GM23248 (cell line): ENCODE measurements around the gene LAMA2. TPM values are rescaled to one million over a fixed set of nuclear protein-coding genes. Genes with fewer than 3 reads are reported as not detected.

Experiments
- DNase-seq: peaks from one replicate; pipeline ENCODE4 v3.0.0-alpha.2; 2015
- H2AFZ ChIP-seq: fragments of 200-600 bp; sonication (generic); 2 replicates; pipeline ENCODE4 v1.6.1; 2016; ENCODE audit warnings: antibody characterized with exemption
- H3F3A ChIP-seq: fragments of 200-600 bp; sonication (generic); 2 replicates; pipeline ENCODE4 v1.6.1; 2016; ENCODE audit warnings: mild to moderate bottlenecking, antibody characterized with exemption, mixed run types; ENCODE audit not compliant: insufficient read depth
- H3K27ac ChIP-seq: fragments of 200-600 bp; sonication (generic); 2 replicates; pipeline ENCODE4 v1.5.1; 2016; ENCODE audit warnings: mild to moderate bottlenecking
- H3K27me3 ChIP-seq: fragments of 200-600 bp; sonication (generic); replicated peaks from 2 replicates; pipeline ENCODE4 v1.6.1; 2016; ENCODE audit warnings: mild to moderate bottlenecking; ENCODE audit not compliant: insufficient read depth
- H3K36me3 ChIP-seq: fragments of 200-600 bp; sonication (generic); 2 replicates; pipeline ENCODE4 v1.6.1; 2016; ENCODE audit warnings: low read depth, mild to moderate bottlenecking
- H3K4me1 ChIP-seq: fragments of 200-600 bp; sonication (generic); 2 replicates; pipeline ENCODE4 v1.6.1; 2016; ENCODE audit warnings: mild to moderate bottlenecking; ENCODE audit not compliant: insufficient read depth
- H3K4me2 ChIP-seq: fragments of 200-600 bp; sonication (generic); one replicate; pipeline ENCODE4 v1.6.1; 2016; ENCODE audit warnings: mild to moderate bottlenecking; ENCODE audit not compliant: unreplicated experiment
- H3K4me3 ChIP-seq: fragments of 200-600 bp; sonication (generic); 2 replicates; pipeline ENCODE4 v1.5.1; 2016; ENCODE audit warnings: mild to moderate bottlenecking
- H3K79me2 ChIP-seq: fragments of 200-600 bp; sonication (generic); 2 replicates; pipeline ENCODE4 v1.6.1; 2016; ENCODE audit warnings: mild to moderate bottlenecking; ENCODE audit not compliant: insufficient read depth
- H3K9ac ChIP-seq: fragments of 200-600 bp; sonication (generic); 2 replicates; pipeline ENCODE4 v1.6.1; 2016; ENCODE audit warnings: mild to moderate bottlenecking
- H3K9me2 ChIP-seq: fragments of 200-600 bp; sonication (generic); 2 replicates; pipeline ENCODE4 v1.6.1; 2016; ENCODE audit warnings: mixed run types, mild to moderate bottlenecking, moderate library complexity; ENCODE audit not compliant: insufficient read depth
- H3K9me3 ChIP-seq: fragments of 200-600 bp; sonication (generic); one replicate; pipeline ENCODE4 v1.6.1; 2017; ENCODE audit warnings: low read depth
- H4K20me1 ChIP-seq: fragments of 200-600 bp; sonication (generic); 2 replicates; pipeline ENCODE4 v1.6.0; 2016; ENCODE audit not compliant: insufficient read depth
- EZH2 ChIP-seq: fragments of 200-600 bp; sonication (generic); IDR thresholded peaks from 2 replicates; pipeline ENCODE4 v1.6.1; 2018; ENCODE audit warnings: antibody characterized with exemption, mild to moderate bottlenecking; ENCODE audit not compliant: insufficient read depth, poor library complexity, severe bottlenecking
- EZH2phosphoT487 ChIP-seq: fragments of 200-600 bp; sonication (generic); IDR thresholded peaks from 2 replicates; pipeline ENCODE4 v1.6.1; 2018; ENCODE audit warnings: antibody characterized with exemption, moderate library complexity, mild to moderate bottlenecking, low read depth; ENCODE audit not compliant: insufficient read depth
- WGBS, 2 experiments: methylation state at CpG; one replicate each; pipeline ENCODE4 v1.1.6; 2015 to 2017; ENCODE audit warnings: low lambda C conversion rate in 2 of 2, low coverage in 1 of 2; ENCODE audit errors: missing lambda C conversion rate in 2 of 2; 5-methylcytosine and 5-hydroxymethylcytosine counted together
- in situ Hi-C: fragments of 300-500 bp; cut with MboI; formaldehyde crosslinking; loops from 2 replicates; pipeline ENCODE4 v1.15.0; 2020
- polyA plus RNA-seq: library from polyadenylated mRNA; unstranded; fragments of >200 nt; fragmentation: Nextera tagmentation; extraction: Ambion mirVana; gene quantifications from 2 replicates; pipeline ENCODE4 v1.2.1, GENCODE V29; 2016
- total RNA-seq: library from RNA; depleted of rRNA; stranded (reverse); fragments of >200 nt; shearing (Covaris generic); gene quantifications from 2 replicates; pipeline ENCODE4 v1.2.3, GENCODE V29; 2014

LAMA2 gene
- total and polyA plus RNA-seq, 2 experiments from 2014 or later, result 8.3 to 31.1 TPM

DNA sequence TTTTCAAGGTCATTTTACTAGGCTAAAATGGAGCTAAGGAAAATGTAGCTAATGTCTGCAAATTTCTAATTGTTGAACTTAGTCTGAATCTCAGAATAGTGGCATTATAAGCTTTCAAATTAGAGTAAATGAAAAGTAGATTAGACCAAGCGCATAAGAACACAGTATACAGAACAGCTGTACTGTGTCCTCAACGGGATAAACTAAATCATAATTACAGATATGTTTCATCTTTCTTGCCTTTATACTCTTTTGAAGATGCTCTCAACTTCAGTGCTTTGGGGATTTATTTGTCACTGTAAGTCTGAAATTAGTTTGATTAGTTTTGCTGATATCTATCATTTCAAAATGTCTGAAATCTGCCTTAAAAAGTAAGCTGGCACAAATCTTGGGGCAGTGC is 305.4 kb downstream of the LAMA2 start:
- H3K4me2 ChIP-seq, result no peak overlapping the region
- H3K9ac ChIP-seq, result no peak overlapping the region
- no peaks in the 10 kb centered on the region for H3K9me3 ChIP-seq
- no peak overlapping the region for H2AFZ ChIP-seq
- DNase-seq, result no peak
- no peaks in the 10 kb centered on the region for H3K9me2 ChIP-seq
- peaks cover 56% of the 10 kb centered on the region for H3K4me1 ChIP-seq
- H3F3A ChIP-seq, result peaks cover 31% of the 10 kb centered on the region
- no peak overlapping the region for H3K27ac ChIP-seq
- H3K27me3 ChIP-seq, result no peaks in the 10 kb centered on the region
- no peak overlapping the region for H3K4me3 ChIP-seq
- no peaks in the 10 kb centered on the region for H4K20me1 ChIP-seq
- H3K79me2 ChIP-seq, result no peaks in the 10 kb centered on the region
- in situ Hi-C loops, result no loop called here
- 97% methylated on average over 2 of the region's 2 CpGs for WGBS, 2 experiments
- H3K36me3 ChIP-seq, result 0 out of 2 replicates have a peak, but pooled peaks cover 3% of the 10 kb centered on the region
- TF ChIP-seq EZH2 (no peak), EZH2phosphoT487 (no peak)

- Histone ChIP-seq H3K79me2 (no peaks in the 10 kb centered on the region), H3K27ac (no peak overlapping the region), H4K20me1 (no peaks in the 10 kb centered on the region), H3K4me1 (peaks cover 52% of the 10 kb centered on the region), H3K27me3 (no peaks in the 10 kb centered on the region), H3K9me2 (no peaks in the 10 kb centered on the region), H3F3A (peaks cover 26% of the 10 kb centered on the region), H3K36me3 (0 out of 2 replicates have a peak, but pooled peaks cover 3% of the 10 kb centered on the region), H3K4me2 (no peak overlapping the region), H2AFZ (no peak overlapping the region), H3K9ac (no peak overlapping the region), H3K4me3 (no peak overlapping the region), H3K9me3 (no peaks in the 10 kb centered on the region)
- DNase-seq, result no peak
- 74 to 76% methylated on average over 2 of the region's 2 CpGs for WGBS, 2 experiments
- TF ChIP-seq EZH2phosphoT487 (no peak), EZH2 (no peak)
- in situ Hi-C loops, result no loop called here
Observed at GRCh38 chr6:129188795-129189194, 305.9 kb downstream of the LAMA2 start.

DNA sequence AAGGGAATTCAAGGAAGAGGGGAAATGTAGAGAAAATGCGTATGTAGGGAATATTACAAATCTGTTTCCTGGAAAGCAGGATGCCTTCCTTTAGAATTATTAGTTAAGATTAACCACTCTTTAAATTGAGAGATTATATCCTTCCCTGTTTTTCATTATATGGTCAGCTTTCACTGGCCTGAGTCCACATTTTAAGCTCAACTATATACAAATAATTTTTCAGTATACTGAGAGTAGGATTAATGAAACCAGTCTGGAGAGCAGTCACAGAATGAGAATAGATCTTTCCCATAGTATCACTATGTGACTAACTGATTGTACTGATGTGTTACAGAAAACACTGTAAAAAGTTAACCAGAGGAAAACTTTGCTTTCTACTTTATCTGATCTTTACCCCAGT is 306.3 kb downstream of the LAMA2 start:
- Histone ChIP-seq H3K9me2 (no peaks in the 10 kb centered on the region), H4K20me1 (no peaks in the 10 kb centered on the region), H3K27ac (no peak overlapping the region), H3K4me3 (no peak overlapping the region), H3K4me1 (peaks cover 47% of the 10 kb centered on the region), H3K9ac (no peak overlapping the region), H3K27me3 (no peaks in the 10 kb centered on the region), H3K9me3 (no peaks in the 10 kb centered on the region), H3F3A (peaks cover 21% of the 10 kb centered on the region), H3K36me3 (0 out of 2 replicates have a peak, but pooled peaks cover 3% of the 10 kb centered on the region), H2AFZ (no peak overlapping the region), H3K79me2 (no peaks in the 10 kb centered on the region), H3K4me2 (no peak overlapping the region)
- no peak for DNase-seq
- WGBS, 2 experiments, result 90 to 100% methylated on average over 1 of the region's 1 CpG
- TF ChIP-seq EZH2phosphoT487 (no peak), EZH2 (no peak)
- in situ Hi-C loops, result no loop called here

DNA sequence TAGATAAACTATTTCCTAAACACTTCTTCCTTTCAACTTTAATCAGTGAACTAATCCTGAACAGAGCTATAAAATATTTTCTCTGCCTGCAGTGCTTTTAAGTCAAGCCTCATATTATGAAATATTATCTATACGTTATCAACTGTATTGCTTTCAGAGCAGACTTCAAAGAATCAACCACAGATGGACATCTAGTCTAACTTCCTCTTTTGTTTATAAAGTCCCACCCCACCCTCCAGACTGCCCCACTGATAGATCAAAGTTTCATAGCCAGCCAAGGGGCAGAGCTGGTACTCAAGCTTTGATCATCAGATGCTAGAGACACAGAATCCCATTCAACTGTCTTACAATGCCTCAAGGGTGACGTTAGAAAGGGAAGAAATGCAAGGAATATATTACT is 308.3 kb downstream of the LAMA2 start:
- Histone ChIP-seq H3K9me3 (no peaks in the 10 kb centered on the region), H3F3A (peaks cover 7% of the 10 kb centered on the region), H3K4me1 (peaks cover 27% of the 10 kb centered on the region), H3K36me3 (0 out of 2 replicates have a peak, but pooled peaks cover 3% of the 10 kb centered on the region), H3K79me2 (no peaks in the 10 kb centered on the region), H3K4me3 (no peak overlapping the region), H3K9ac (no peak overlapping the region), H4K20me1 (no peaks in the 10 kb centered on the region), H3K27ac (no peak overlapping the region), H2AFZ (no peak overlapping the region), H3K4me2 (no peak overlapping the region), H3K27me3 (no peaks in the 10 kb centered on the region), H3K9me2 (no peaks in the 10 kb centered on the region)
- in situ Hi-C loops, result no loop called here
- TF ChIP-seq EZH2phosphoT487 (no peak), EZH2 (no peak)
- 94 to 95% methylated on average over 2 of the region's 2 CpGs for WGBS, 2 experiments
- no peak for DNase-seq
